Retinal pigment epithelial cell (primary cell): ENCODE measurements around the gene TMEM217.

Source experiments
- DNase-seq: peaks from one replicate; pipeline ENCODE4 v3.0.0-alpha.2; 2010; ENCODE audit warnings: low read depth
- H3K4me3 ChIP-seq: 2 replicates; pipeline ENCODE4 v1.5.1; 2011; ENCODE audit warnings: mild to moderate bottlenecking, low read length, control low read depth, moderate library complexity
- CTCF ChIP-seq: conservative IDR thresholded peaks from 2 replicates; pipeline ENCODE4 v1.5.1; 2011; ENCODE audit warnings: low read depth, low read length, control low read depth, inconsistent platforms

The TMEM217 gene

GRCh38 chr6:37279366-37280134, 21.6 kb upstream of the TMEM217 start:
- no peak for DNase-seq

GRCh38 chr6:37277001-37277409, 19.1 kb upstream of the TMEM217 start:
- no peak for TF ChIP-seq CTCF
- no peak for DNase-seq
- no peak overlapping the region for H3K4me3 ChIP-seq

More at GRCh38 chr6:37279366-37280134, 21.6 kb upstream of the TMEM217 start:
- H3K4me3 ChIP-seq: no peak overlapping the region
- no peak for TF ChIP-seq CTCF

GRCh38 chr6:37275350-37275749, 17.4 kb upstream of the TMEM217 start:
- DNase-seq: no peak
- no peak for TF ChIP-seq CTCF
- no peak overlapping the region for H3K4me3 ChIP-seq

GRCh38 chr6:37273690-37274089, 15.7 kb upstream of the TMEM217 start:
- DNase-seq: no peak
- TF ChIP-seq CTCF: no peak

GRCh38 chr6:37272834-37273566, 15.1 kb upstream of the TMEM217 start:
- H3K4me3 ChIP-seq: no peak overlapping the region
- TF ChIP-seq CTCF: no peak
- no peak for DNase-seq

More at GRCh38 chr6:37273690-37274089, 15.7 kb upstream of the TMEM217 start:
- no peak overlapping the region for H3K4me3 ChIP-seq

- no peak for DNase-seq
- H3K4me3 ChIP-seq: no peak overlapping the region
- no peak for TF ChIP-seq CTCF
Observed at GRCh38 chr6:37269105-37269504, 11.2 kb upstream of the TMEM217 start.

- no peak for DNase-seq
- H3K4me3 ChIP-seq: no peak overlapping the region
- TF ChIP-seq CTCF: no peak
Observed at GRCh38 chr6:37265860-37266259, 7.9 kb upstream of the TMEM217 start.
